Thymus (tissue), 11 donors: ENCODE measurements around the gene GPR68. TPM values are rescaled to one million over a fixed set of nuclear protein-coding genes. Genes with fewer than 3 reads are reported as not detected.
A peak's percentile ranks its signal among the peaks of the same experiment; 100 is the strongest.

Experiments
- DNase-seq, 9 donors: peaks; one replicate each; pipeline ENCODE4 v3.0.0-alpha.2; 2013; ENCODE audit warnings: low spot score in 9 of 9, low read depth in 6 of 9, missing footprints in 1 of 9
- H3K27ac ChIP-seq, 2 donors: one replicate each; pipeline ENCODE4 v1.5.1; 2013; ENCODE audit warnings: control low read depth in 1 of 2, low read depth in 1 of 2, low read length in 1 of 2, mild to moderate bottlenecking in 1 of 2, moderate library complexity in 1 of 2
- H3K27me3 ChIP-seq, 2 donors: one replicate each; pipeline ENCODE4 v1.5.1; 2013; ENCODE audit warnings: low read length in 1 of 2; ENCODE audit not compliant: control insufficient read depth in 2 of 2, insufficient read depth in 1 of 2
- H3K36me3 ChIP-seq, 2 donors: one replicate each; pipeline ENCODE4 v1.5.1; 2013; ENCODE audit warnings: low read length in 1 of 2, mild to moderate bottlenecking in 1 of 2, moderate library complexity in 1 of 2; ENCODE audit not compliant: control insufficient read depth in 2 of 2, insufficient read depth in 2 of 2
- H3K4me1 ChIP-seq, 2 donors: one replicate each; pipeline ENCODE4 v1.5.1; 2013; ENCODE audit warnings: low read length in 2 of 2; ENCODE audit not compliant: control insufficient read depth in 2 of 2, insufficient read depth in 2 of 2
- H3K4me3 ChIP-seq, 2 donors: one replicate each; pipeline ENCODE4 v1.5.1; 2013; ENCODE audit warnings: low read length in 2 of 2, control low read depth in 1 of 2, mild to moderate bottlenecking in 1 of 2
- H3K9me3 ChIP-seq, 2 donors: one replicate each; pipeline ENCODE4 v1.5.1; 2013; ENCODE audit warnings: low read length in 1 of 2, mild to moderate bottlenecking in 1 of 2; ENCODE audit not compliant: control insufficient read depth in 2 of 2, insufficient read depth in 1 of 2
- WGBS: extraction: QIAGEN DNeasy Blood & Tissue Kit; methylation state at CpG from one replicate; pipeline ENCODE4 v1.1.7; 2013; 5-methylcytosine and 5-hydroxymethylcytosine counted together
- polyA plus RNA-seq: library from polyadenylated mRNA; stranded (reverse); fragments of 200-250 nt; gene quantifications from one replicate; pipeline ENCODE4 v1.2.3, GENCODE V29; 2013
- total RNA-seq: library from RNA; stranded (reverse); fragments of 120-200 nt; gene quantifications from one replicate; pipeline ENCODE4 v1.2.4, GENCODE V29; 2013
- donor health status: healthy.

The GPR68 gene
- total and polyA plus RNA-seq, 2 donors = 1.4 to 3.6 TPM

GRCh38 chr14:91277546-91278382 lies 33.3 kb upstream of the GPR68 start:
- Histone ChIP-seq H3K36me3 (peaks cover 90 to 92% of the 10 kb centered on the region in 2 donors), H3K27ac (peak overlapping the region; percentile 11 to 19), H3K27me3 (no peaks in the 10 kb centered on the region), H3K9me3 (peaks cover 1 to 3% of the 10 kb centered on the region in 2 donors), H3K4me3 (no peak overlapping the region), H3K4me1 (peaks cover 0 to 21% of the 10 kb centered on the region in 2 donors)
- 94% methylated on average over 30 of the region's 30 CpGs for WGBS
- DNase-seq = no peak

GRCh38 chr14:91274796-91275195 lies 30.3 kb upstream of the GPR68 start:
- DNase-seq = no peak
- Histone ChIP-seq H3K36me3 (peaks cover 77 to 82% of the 10 kb centered on the region in 2 donors), H3K27ac (no peak overlapping the region), H3K9me3 (no peaks in the 10 kb centered on the region), H3K27me3 (no peaks in the 10 kb centered on the region), H3K4me1 (peaks cover 0 to 7% of the 10 kb centered on the region in 2 donors), H3K4me3 (no peak overlapping the region)
- WGBS = 97% methylated on average over 9 of the region's 9 CpGs

GRCh38 chr14:91273885-91274273 lies 29.4 kb upstream of the GPR68 start:
- Histone ChIP-seq H3K4me3 (no peak overlapping the region), H3K9me3 (no peaks in the 10 kb centered on the region), H3K27ac (no peak overlapping the region), H3K36me3 (peaks cover 68 to 73% of the 10 kb centered on the region in 2 donors), H3K4me1 (no peaks in the 10 kb centered on the region), H3K27me3 (no peaks in the 10 kb centered on the region)
- 93% methylated on average over 13 of the region's 13 CpGs for WGBS
- no peak for DNase-seq

GRCh38 chr14:91273273-91273884 lies 28.9 kb upstream of the GPR68 start:
- Histone ChIP-seq H3K4me1 (no peaks in the 10 kb centered on the region), H3K27ac (no peak overlapping the region), H3K9me3 (no peaks in the 10 kb centered on the region), H3K27me3 (no peaks in the 10 kb centered on the region), H3K4me3 (no peak overlapping the region), H3K36me3 (peaks cover 64 to 68% of the 10 kb centered on the region in 2 donors)
- DNase-seq = no peak
- WGBS = 98% methylated on average over 27 of the region's 27 CpGs

- Histone ChIP-seq H3K4me1 (no peaks in the 10 kb centered on the region), H3K27me3 (no peaks in the 10 kb centered on the region), H3K9me3 (no peaks in the 10 kb centered on the region), H3K27ac (no peak overlapping the region), H3K4me3 (no peak overlapping the region), H3K36me3 (peaks cover 56 to 60% of the 10 kb centered on the region in 2 donors)
- WGBS = 98% methylated on average over 43 of the region's 43 CpGs
- no peak for DNase-seq
Observed at GRCh38 chr14:91272341-91273272, 28.1 kb upstream of the GPR68 start.

GRCh38 chr14:91271639-91272038 lies 27.1 kb upstream of the GPR68 start:
- H3K27me3 ChIP-seq = no peaks in the 10 kb centered on the region
- no peak for DNase-seq
- H3K27ac ChIP-seq = no peak overlapping the region
- H3K36me3 ChIP-seq = peaks cover 47 to 51% of the 10 kb centered on the region in 2 donors
- no peak overlapping the region for H3K4me3 ChIP-seq
- no peaks in the 10 kb centered on the region for H3K9me3 ChIP-seq
- 98% methylated on average over 9 of the region's 9 CpGs for WGBS
- H3K4me1 ChIP-seq = no peaks in the 10 kb centered on the region

GRCh38 chr14:91270619-91271018 lies 26.1 kb upstream of the GPR68 start:
- H3K27ac ChIP-seq = no peak overlapping the region
- 70% methylated on average over 6 of the region's 8 CpGs for WGBS
- no peaks in the 10 kb centered on the region for H3K4me1 ChIP-seq
- H3K4me3 ChIP-seq = no peak overlapping the region
- H3K9me3 ChIP-seq = no peaks in the 10 kb centered on the region
- no peaks in the 10 kb centered on the region for H3K27me3 ChIP-seq
- peaks cover 39 to 43% of the 10 kb centered on the region in 2 donors for H3K36me3 ChIP-seq
- DNase-seq = no peak

GRCh38 chr14:91270188-91270587 lies 25.7 kb upstream of the GPR68 start:
- no peak for DNase-seq
- Histone ChIP-seq H3K9me3 (no peaks in the 10 kb centered on the region), H3K4me1 (peaks cover 0 to 1% of the 10 kb centered on the region in 2 donors), H3K4me3 (no peak overlapping the region), H3K36me3 (peaks cover 38 to 42% of the 10 kb centered on the region in 2 donors), H3K27ac (no peak overlapping the region), H3K27me3 (peaks cover 1 to 3% of the 10 kb centered on the region in 2 donors)
- 96% methylated on average over 6 of the region's 6 CpGs for WGBS
